ENCODE results near the gene SMAD1.
"Not testable (repeated sequence)": the region's sequence is repeated elsewhere in the genome, so short reads cannot be mapped to it uniquely, and the experiment has no call there.

Gene SMAD1

DNA sequence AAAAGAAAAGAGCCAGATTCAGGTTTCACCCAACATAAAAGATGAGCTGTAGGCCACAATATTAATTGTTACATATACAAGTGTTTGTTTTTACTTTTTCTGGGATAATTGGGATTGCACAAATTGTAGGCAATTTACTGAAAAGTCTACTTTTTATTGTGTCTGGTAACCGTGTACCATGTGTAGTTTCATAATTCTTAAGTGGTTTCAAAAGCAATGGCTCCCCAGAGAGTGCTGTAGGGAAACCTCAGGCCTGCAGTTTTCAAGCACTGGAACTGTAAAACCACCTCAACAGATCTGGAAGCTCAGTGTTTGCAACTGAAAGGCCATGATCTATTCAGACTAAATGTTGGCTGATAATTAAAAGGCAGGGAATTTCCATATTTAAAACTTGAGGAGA is 83.7 kb downstream of the SMAD1 start:
- DNase-seq = no peak

DNA sequence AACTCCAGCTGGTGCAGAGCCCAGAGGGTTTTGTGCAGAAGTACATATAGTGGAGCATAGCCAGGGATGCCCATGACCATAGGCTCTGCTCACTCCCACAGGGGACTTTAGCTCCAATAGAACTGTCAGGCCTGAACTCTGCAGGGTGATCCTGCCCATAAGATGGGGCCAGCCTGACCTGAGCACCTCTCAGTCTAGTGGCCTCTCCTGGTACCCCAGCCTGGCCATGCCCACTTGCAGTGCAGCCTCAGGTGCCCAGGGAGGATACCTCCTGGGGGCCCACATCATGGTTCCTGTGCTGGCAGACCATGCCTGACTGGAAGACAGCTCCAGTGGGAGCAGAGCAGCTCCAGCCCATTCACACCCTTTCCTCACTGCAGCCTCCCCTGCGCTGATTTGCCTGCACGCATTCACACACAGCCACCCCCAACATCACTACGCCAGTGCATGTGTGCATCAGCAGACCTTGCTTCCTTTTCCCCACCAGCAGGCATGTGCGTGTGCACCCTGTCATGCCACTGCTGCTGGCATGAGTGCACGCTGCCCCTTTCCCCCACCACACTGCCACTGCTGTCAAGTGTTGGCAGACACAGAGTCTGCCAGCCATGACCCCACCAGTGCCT is 84.5 kb downstream of the SMAD1 start:
- DNase-seq = no peak

DNA sequence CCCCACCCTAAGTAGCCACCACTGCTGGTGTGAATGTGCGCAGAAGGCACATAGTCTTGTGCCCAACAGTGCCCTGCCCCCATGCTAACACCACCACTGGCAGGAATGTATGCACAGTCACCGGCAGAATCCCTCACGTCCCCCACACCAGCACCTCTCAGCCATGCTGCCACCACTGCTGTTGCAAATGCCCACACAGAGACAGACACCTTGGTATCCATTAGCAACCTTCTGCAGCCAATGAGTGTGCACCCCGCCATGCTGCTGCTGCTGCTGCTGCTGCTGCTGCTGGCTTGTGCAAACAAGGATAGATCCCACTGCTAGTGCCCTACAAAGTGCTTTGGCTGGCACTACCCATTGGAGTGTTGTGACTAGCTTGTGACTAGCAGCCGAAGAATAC is 85.1 kb downstream of the SMAD1 start:
- DNase-seq = no peak

DNA sequence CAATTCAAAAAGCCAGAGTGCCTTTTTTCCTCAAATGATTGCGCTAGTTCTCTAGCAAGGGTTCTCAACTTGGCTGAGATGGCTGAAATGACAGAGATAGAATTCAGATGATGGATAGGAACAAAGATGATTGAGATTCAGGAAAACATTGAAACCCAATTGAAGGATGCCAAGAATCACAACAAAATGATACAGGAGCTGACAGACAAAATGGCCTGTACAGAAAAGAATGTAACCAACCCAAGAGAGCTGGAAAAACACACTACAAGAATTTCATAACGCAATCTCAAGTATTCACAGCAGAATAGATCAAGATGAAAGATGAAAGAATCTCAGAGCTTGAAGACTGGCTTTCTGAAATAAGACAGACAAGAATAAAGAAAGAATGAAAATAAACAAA is 85.9 kb downstream of the SMAD1 start:
- no peak for DNase-seq

DNA sequence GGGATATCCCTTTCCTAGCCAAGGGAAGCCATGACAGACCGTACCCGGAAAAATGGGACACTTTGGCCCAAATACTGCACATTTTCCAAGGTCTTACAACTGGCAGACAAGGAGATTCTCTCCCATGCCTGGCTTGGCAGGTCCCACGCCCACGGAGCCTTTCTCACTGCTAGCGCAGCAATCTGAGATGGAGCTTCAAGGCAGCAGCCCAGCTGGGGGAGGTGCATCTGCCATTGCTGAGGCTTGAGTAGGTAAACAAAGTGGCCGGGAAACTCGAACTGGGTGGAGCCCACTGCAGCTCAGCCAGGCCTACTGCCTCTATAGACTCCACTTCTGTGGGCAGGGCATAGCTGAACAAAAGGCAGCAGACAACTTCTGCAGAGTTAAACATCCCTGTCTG is 92.9 kb downstream of the SMAD1 start:
- DNase-seq = not testable (repeated sequence)

DNA sequence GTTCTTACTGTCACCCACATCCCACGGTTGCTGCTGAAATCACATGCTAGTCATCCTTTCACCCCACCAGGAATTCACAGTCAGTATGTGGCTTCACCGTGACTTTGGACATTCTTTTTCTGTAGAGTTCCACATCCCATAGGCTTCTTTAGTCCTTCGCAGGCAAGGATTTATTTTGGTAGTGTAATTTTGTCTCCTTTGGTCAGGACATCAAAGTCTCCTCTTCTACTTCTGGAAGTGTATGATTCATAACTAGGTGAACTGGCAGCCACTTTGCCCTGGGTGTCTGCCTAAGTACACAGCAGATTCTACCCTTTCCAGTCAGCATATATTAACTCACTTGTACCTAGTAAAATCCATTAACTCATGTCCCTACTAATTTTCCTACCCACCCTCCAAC is 99.3 kb downstream of the SMAD1 start:
- DNase-seq = no peak

DNA sequence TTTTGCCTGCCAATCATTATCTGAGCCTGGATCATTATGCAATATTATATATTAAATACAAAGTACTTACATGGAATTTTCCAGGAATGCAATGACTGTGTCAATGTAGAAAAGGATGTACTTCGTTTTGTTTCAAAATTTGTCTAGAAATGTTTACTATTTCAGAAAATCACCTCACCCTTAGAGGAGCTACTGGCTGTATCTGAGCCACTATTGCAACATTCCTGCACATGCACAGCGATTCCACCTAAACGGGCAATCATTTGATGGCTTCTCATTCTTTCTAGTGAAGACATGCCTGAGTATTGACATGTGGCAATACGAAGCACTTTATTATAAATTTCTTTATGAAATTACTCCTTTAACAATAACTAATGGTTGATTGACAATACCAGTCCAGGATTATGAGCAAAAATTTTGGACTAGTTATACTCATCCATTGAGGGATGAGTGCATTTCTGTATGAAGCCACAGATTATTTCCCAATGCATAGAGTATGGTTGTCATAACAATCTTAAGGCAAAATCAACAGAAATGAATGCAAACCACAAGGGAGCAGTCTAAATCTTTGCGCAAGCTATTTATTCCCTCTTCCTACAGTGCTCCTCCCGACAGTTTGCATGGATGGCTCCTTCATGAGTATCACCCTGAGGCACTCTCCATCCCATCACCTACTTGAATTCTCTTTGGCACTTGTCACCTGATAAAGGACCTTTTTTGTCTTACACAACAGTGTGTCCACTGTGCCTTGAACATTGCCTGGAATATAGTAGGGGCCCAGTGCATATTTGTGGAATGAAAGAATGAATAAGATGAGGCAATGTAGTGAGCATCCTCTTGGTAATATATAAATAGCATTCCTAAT is 101.8 kb downstream of the SMAD1 start:
- no peak for DNase-seq

DNA sequence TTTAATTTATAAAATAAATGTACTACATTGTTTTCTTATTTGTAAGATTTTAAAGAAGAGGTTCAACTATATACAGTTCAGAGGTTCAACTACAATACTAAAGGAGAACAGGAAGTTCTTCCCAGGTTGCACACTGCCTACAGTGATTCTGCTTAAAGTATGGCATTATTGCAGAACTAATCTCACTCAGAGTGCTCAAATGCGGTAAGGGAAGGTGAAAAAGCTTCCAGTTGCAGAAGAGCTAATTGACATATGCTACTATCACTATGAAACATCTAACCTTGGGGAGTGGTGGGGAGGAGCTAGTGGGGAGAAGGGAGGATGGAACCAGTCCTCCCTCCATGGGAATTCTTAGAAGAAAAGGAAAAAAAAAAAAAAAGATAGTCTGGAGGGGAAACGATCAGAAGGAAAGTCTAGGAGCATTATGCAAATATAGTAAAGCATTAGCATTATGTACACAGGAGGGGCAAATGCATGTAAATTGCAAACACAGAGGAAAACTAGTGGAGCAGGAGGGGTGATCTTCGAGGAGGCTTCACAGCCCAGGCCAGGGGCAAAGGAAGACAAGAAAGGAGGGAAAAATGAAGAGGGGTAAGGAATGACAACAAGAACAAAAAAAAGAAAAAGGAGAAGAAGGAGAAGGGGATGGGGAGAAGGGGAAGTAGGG is 105.6 kb downstream of the SMAD1 start:
- peak in 1 of 4 experiments; percentile 25 for DNase-seq

DNA sequence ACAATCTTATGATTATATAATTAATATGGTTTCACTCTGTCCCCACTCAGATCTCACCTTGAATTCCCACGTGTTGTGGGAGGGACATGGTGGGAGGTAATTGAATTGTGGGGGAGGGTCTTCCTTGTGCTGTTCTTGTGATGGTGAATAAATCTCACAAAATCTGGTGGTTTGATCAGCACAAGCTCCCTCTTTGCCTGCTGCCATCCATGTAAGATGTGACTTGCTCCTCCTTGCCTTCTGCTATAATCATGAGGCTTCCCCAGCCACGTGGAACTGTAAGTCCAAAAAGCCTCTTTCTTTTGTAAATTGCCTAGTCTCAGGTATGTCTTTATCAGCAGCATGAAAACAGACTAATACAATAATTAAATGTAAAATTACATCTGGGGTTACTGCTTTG is 107.7 kb downstream of the SMAD1 start:
- DNase-seq = not testable (repeated sequence)

DNA sequence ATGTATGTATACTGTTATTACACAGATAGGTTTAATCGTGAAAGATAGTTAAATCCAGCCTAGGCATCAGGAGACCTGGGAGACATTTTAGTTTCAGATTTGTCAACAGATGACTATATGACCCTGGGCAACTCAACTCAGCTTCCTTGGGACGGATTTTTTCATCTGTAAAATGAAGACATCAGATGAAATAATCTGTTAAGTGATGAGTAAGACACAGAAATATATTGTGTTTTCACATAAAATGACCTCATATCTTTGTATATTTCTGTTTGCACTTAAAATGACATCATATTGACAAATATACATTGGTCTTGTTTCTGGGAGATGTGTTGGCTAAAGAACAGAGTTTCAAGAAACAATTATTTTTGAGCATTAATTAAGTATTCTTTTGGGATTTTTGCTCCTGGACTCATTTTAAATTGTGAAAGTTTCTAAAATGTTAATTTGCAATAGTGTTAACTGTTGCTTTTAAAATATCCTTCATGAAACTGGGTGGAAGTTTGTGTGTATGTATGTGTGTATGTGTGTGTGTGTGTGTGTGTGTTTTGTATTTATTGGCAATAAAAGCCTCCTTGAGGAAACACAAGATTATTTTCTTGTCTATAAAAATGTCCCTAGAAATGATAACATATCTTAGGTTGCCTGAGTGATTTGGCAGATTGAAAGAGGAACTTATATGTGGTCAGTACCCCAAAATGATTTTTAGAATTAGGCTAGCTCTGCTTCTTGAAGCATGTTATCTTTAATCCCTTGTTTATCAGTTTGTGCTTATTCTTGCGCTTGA is 108.5 kb downstream of the SMAD1 start:
- no peak for DNase-seq

DNA sequence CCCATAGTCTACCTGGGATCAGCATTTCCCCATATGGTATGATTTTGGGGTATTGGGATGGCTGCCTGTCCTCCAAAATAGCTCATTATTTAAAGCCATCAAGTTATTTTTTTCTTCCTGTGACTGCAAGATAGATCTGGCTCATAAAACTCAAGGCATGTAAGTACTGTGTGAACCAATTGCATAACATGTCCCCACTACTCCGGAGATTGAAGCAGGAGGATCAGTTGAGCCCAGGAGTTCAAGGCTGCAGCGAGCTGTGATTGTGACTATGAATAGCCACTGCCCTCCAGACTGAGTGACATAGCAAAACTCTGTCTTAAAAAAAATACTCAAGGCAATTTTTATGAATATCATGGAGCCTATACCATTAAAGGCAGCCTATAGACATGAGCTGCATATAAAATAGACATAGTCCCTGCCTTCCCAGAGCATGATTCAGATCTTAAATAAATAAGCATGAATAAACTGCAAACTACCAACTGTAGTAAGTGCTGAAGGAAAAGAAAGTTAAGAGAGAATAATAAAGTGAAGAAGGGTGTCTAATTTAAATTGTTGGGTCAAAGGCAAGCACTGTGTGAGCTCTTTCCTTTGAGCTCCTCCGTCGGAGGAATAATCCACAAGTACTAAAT is 120.6 kb downstream of the SMAD1 start:
- no peak for DNase-seq

DNA sequence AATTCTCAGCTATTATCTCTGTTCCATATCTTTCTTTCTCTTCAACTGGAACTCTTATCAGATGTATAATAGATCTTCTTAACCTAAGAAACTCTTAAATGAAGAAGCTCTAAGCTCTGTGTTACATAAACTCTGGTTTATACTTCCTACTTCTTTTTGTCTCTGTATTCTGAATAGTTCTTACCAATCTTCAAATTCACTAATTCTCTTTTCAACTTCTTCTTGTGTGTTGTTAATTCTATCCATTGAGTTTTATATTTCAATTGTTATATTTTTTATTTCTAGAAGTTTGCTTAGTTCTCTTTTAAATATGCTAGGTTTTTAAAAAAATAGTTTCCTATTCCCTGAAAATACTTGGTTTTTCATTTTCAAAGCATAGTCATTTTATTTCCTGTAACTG is 124.3 kb downstream of the SMAD1 start:
- DNase-seq = no peak

All from suppressor macrophage (primary cell).